K562 (cell line): ENCODE data around the gene GP1BA. TPM values are rescaled to one million over a fixed set of nuclear protein-coding genes. Genes with fewer than 3 reads are reported as not detected.

Source experiments
- ATF1 ChIP-seq, 2 experiments: fragments of 450-650 bp in 1 of 2; IDR thresholded peaks; 2 replicates each; pipeline ENCODE4 v1.6.1; 2016; ENCODE audit warnings: missing compliant biosample characterization in 1 of 2, missing genetic modification characterization in 1 of 2
- DMBX1 ChIP-seq: fragments of 250-450 bp; sonication (Bioruptor Pico); IDR thresholded peaks from 2 replicates; pipeline ENCODE4 v1.8.0; 2022; ENCODE audit warnings: inconsistent platforms, mild to moderate bottlenecking, moderate library complexity, borderline replicate concordance
- HDAC3 ChIP-seq: fragments of 450-650 bp; IDR thresholded peaks from 2 replicates; pipeline ENCODE4 v1.6.1; 2018; ENCODE audit warnings: borderline replicate concordance, mild to moderate bottlenecking, moderate library complexity; ENCODE audit not compliant: partially characterized antibody
- IRF2 ChIP-seq: sonication (generic); formaldehyde crosslinking; IDR thresholded peaks from 2 replicates; pipeline ENCODE4 v1.8.1; 2022; ENCODE audit warnings: mild to moderate bottlenecking, missing genetic modification reagents
- KDM5B ChIP-seq: fragments of 200-600 bp; sonication (generic); IDR thresholded peaks from 2 replicates; pipeline ENCODE4 v1.6.1; 2012; ENCODE audit warnings: low read depth, mild to moderate bottlenecking, moderate library complexity, low read length, control low read depth, inconsistent platforms; ENCODE audit not compliant: insufficient replicate concordance
- MTA2 ChIP-seq: fragments of 450-650 bp; IDR thresholded peaks from 2 replicates; pipeline ENCODE4 v1.6.1; 2016; ENCODE audit warnings: low read depth
- RFX1 ChIP-seq: fragments of 450-650 bp; IDR thresholded peaks from 2 replicates; pipeline ENCODE4 v1.6.1; 2016; ENCODE audit warnings: mild to moderate bottlenecking, moderate library complexity
- SUPT5H ChIP-seq: fragments of 450-650 bp; IDR thresholded peaks from 2 replicates; pipeline ENCODE4 v1.6.1; 2016
- TARDBP ChIP-seq: fragments of 450-650 bp; IDR thresholded peaks from 2 replicates; pipeline ENCODE4 v1.6.1; 2016
- THRA ChIP-seq: fragments of 450-650 bp; IDR thresholded peaks from 2 replicates; pipeline ENCODE4 v1.6.1; 2017; ENCODE audit warnings: mild to moderate bottlenecking, moderate library complexity
- ZBTB43 ChIP-seq: sonication (generic); formaldehyde crosslinking; IDR thresholded peaks from 2 replicates; pipeline ENCODE4 v1.8.0; 2023; ENCODE audit warnings: mild to moderate bottlenecking, missing genetic modification reagents
- ZNF217 ChIP-seq: sonication (generic); formaldehyde crosslinking; IDR thresholded peaks from 2 replicates; pipeline ENCODE4 v1.8.0; 2022; ENCODE audit warnings: mild to moderate bottlenecking, missing genetic modification reagents
- ZNF318 ChIP-seq, 2 experiments: fragments of 450-650 bp; IDR thresholded peaks; 2 replicates each; pipeline ENCODE4 v1.6.1; 2016; ENCODE audit warnings: mild to moderate bottlenecking in 2 of 2, borderline replicate concordance in 1 of 2, low read depth in 1 of 2, moderate library complexity in 1 of 2
- ZNF584 ChIP-seq: fragments of 200-800 bp; sonication (Bioruptor generic); IDR thresholded peaks from 2 replicates; pipeline ENCODE4 v1.6.1; 2016; ENCODE audit warnings: low read depth, mild to moderate bottlenecking, missing genetic modification characterization, missing compliant biosample characterization
- polyA plus RNA-seq, 8 experiments: library from polyadenylated mRNA; depleted of rRNA in 4 of 8; stranded (reverse) in 5 of 8; unstranded in 3 of 8; fragments of >200 nt; fragmentation: Nextera tagmentation in 2 of 8; fragmentation: Illumina TruSeq in 1 of 8; extraction: Ambion mirVana in 2 of 8; extraction: Trizol in 1 of 8; gene quantifications; 2 replicates each; pipeline versions ENCODE4 v1.2.1 to v1.2.3, GENCODE V29; 2011 to 2014; ENCODE audit warnings: inconsistent platforms in 1 of 8, missing spikeins in 1 of 8
- total RNA-seq, 7 experiments: library from RNA; depleted of rRNA in 6 of 7; stranded (reverse); fragments of >200 nt in 6 of 7; fragmentation: Illumina TruSeq in 2 of 7; extraction: Trizol in 2 of 7; gene quantifications; 2 replicates each; pipeline versions ENCODE4 v1.2.1 to v1.2.3, GENCODE V29; 2011 to 2021; ENCODE audit warnings: low replicate concordance in 1 of 7
- TF ChIP-seq, protein P1 (sequence below): fragments of 250-450 bp; sonication (Bioruptor Pico); IDR thresholded peaks from 2 replicates; pipeline ENCODE4 v1.8.0; 2022; ENCODE audit warnings: inconsistent platforms

The GP1BA gene
- total and polyA plus RNA-seq, 9 of the 15 experiments (the other 6 are each of a cell fraction or from before 2014, with no cell fraction given): 0.01 TPM; not detected in 8

DNA sequence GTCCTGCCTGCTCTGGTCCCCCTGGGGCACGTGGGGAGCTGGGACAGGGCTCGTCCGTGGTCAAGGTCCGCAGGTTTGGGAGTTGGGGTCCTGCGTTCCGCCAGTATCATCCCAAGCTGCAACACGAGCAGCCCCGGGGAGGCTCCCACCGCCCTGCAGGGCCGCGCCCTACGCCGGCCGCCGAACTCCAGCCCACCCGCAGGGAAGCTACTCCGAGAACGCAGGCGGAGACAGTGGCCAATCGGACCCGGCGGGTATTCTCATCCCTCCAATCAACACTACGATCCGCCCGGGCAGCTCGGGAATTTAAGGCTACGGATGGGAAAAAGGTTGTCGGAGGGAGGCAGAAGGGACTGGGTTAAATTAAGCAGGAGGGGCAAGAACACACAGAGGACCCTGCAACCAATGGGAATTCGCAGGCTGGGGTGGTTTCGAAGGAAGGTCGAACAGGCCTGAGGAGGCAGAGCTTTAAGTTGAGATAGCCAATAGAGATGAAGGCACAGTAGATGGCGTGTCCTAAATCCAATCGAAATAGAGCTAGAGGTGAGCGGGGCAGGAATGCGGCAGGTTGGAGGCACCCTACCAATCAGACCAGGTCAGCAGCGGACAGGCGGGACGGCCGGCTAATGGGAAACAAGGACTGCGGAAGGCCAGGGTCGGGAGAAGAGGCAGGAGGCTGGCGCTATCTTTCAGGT lies 34.9 kb downstream of the GP1BA start (continued):
- TF ChIP-seq ZNF318 (IDR thresholded peaks at IDR 0.05; ENCODE audit: borderline replicate concordance in 1 of 2, low read depth in 1 of 2) (no peak), ATF1 (CRISPR knock-in tag; IDR thresholded peaks at IDR 0.05) (no peak), ATF1 (tag; IDR thresholded peaks at IDR 0.05) (peak; percentile 81), IRF2 (CRISPR knock-in tag) (no peak), THRA (no peak), ZBTB43 (CRISPR knock-in tag) (no peak), DMBX1 (CRISPR knock-in tag) (0 out of 2 replicates have a peak, but pooled peaks have one; percentile 62), KDM5B (peak; percentile 33), RFX1 (no peak), MTA2 (no peak), HDAC3 (no peak), TARDBP (no peak), ZNF584 (CRISPR knock-in tag) (0 out of 2 replicates have a peak, but pooled peaks have one; percentile 24), SUPT5H (no peak; the same call in 1 of the 2 replicates), ZNF217 (no peak)
- TF ChIP-seq, protein P1, sequence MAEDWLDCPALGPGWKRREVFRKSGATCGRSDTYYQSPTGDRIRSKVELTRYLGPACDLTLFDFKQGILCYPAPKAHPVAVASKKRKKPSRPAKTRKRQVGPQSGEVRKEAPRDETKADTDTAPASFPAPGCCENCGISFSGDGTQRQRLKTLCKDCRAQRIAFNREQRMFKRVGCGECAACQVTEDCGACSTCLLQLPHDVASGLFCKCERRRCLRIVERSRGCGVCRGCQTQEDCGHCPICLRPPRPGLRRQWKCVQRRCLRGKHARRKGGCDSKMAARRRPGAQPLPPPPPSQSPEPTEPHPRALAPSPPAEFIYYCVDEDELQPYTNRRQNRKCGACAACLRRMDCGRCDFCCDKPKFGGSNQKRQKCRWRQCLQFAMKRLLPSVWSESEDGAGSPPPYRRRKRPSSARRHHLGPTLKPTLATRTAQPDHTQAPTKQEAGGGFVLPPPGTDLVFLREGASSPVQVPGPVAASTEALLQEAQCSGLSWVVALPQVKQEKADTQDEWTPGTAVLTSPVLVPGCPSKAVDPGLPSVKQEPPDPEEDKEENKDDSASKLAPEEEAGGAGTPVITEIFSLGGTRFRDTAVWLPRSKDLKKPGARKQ (CRISPR knock-in tag): no peak
